ENCODE measurements around the gene LHPP.

The LHPP gene

GRCh38 chr10:124630551-124630950, 168.9 kb downstream of the LHPP start:
- no peak for DNase-seq

GRCh38 chr10:124632064-124632531, 170.5 kb downstream of the LHPP start:
- no peak for DNase-seq

DNA sequence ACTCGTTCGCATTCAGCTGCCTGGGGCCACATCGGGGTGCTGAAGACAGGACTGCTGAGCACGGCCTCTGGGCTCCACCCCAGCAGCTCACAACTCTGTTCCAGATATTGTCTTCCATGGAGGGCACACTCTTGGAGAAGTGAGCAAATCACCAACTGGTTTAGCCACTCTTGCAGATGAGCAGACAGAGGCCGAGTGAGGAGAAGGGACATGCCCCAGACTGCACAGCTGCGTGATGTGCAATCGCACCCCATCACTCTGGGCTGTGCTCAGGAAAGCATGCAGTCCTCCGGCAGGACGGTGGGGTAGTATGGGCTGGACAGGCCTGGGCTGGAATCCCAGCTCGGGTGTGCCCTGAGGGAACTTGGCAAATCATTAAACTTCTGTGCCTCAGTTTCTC, 170.9 kb downstream of the LHPP start:
- DNase-seq: no peak

- DNase-seq: no peak
Observed at GRCh38 chr10:124636271-124636995, 174.8 kb downstream of the LHPP start.

GRCh38 chr10:124637091-124637700, 175.6 kb downstream of the LHPP start:
- no peak for DNase-seq

- no peak for DNase-seq
Observed at GRCh38 chr10:124637746-124638145, 176.1 kb downstream of the LHPP start.

GRCh38 chr10:124639206-124639605, 177.6 kb downstream of the LHPP start:
- no peak for DNase-seq

GRCh38 chr10:124639646-124640045, 178.0 kb downstream of the LHPP start:
- DNase-seq: no peak

DNA sequence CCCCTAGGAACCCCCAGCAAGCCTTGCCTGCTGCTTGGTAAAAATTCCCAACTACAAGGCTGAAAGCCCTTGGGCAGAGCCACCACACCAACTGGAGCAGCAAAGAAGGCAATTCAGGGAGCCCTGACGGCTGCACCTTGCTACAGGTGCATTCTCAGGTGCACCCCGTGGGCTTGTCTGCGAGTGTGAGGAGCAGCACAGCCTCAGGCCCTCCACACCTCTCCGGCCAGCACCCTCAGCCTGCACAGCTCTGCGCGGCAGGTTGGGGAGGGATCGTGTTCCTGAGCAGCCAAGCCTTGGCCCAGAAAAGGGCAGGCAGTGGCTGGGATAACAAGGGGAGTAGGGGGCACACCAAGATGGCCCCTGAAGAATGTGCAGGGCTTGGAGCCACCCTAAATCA, 178.4 kb downstream of the LHPP start:
- DNase-seq: no peak

GRCh38 chr10:124640538-124641231, 179.1 kb downstream of the LHPP start:
- DNase-seq: no peak

DNA sequence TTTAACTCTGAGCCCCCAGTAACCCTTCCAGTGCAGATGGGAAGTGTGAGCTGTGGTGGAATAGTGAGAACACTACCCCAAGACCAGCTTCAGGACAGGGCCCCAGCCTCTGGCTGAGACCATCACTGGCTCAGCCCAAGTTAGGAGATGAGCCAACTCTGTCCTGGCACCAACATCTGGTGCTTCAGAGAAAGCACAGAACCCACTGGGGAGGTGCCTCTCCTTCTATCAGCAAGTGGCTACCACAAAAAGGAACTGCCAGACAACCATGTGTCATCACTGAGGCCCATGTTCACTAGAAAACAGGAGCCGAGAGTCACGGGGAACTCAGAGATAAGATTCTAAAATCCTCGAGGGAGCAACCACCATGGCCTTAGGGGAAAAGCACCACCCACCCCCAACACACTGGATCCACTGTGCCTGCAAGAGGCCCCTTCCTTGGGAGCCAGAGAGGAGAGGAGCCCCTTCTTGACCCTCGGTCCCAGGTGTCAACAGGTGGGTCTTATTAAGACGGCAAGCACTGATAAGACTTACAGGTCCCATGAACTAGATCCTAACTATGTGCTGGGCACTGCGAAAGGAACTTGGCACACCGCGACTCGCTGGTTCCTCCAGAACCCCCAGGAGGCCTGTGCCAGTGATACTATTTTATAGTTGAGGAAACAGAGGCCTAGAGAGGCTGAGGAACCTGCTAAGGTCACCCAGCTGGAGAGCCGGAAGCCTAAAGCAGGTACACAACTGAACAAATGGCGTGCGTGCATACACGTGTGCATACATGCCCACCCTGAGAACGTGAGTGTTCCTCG, 179.9 kb downstream of the LHPP start:
- DNase-seq: no peak

DNA sequence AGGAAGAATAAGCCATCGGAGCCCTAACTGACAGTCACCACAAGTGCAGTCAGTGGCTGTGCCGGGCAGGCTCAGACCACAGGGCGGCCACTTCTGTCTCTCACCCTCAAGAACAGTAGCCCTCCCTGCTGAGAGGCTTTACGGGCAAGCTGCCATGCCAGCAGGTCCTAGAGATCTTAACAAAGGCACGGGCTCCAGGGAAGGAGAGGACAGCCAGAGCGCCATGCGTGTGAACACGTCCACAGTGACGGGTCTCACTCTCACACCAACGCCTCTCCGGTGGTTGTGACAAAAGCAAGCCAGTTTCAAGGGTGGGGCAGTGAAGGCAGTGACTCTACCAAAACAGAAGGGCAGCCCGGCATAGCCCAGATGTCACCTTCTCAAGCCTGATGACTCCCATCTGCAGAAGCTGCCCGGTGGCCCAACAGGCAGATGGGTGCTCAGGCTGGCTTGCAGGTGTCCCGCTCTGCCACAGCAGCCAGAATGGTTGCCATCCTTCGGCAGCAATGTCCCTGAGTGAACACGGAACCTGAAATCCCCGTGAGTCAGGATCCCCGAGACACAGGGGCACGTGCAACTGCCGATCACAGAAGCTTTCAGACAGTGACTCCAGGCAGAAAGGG, 180.6 kb downstream of the LHPP start:
- DNase-seq: no peak

GRCh38 chr10:124643330-124644009, 181.8 kb downstream of the LHPP start:
- no peak for DNase-seq

- no peak for DNase-seq
Observed at GRCh38 chr10:124644236-124644635, 182.6 kb downstream of the LHPP start.

GRCh38 chr10:124644771-124645415, 183.3 kb downstream of the LHPP start:
- DNase-seq: no peak

- DNase-seq: no peak
Observed at GRCh38 chr10:124645467-124646095, 184.0 kb downstream of the LHPP start.

- no peak for DNase-seq
Observed at GRCh38 chr10:124646483-124647352, 185.1 kb downstream of the LHPP start.

- no peak for DNase-seq
Observed at GRCh38 chr10:124647421-124648130, 186.0 kb downstream of the LHPP start.

DNA sequence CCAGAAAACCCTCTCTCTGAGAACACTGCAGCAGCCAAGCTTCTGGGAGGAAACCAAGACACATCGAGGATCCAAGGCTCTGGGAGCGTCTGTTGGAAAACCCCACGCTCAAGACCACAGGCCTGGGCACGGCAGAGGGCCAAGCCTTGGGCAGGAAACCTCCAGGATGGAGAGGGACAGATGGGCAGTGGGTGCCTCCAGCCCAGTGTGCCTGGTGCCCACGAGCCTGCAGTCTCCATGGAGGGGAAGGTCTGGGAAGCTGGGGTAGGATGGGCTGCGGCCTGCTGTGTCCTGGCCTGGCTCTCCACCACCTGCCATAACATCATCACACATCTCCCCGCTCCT, 186.5 kb downstream of the LHPP start:
- no peak for DNase-seq
